Renal pelvis (tissue), 4 donors: ENCODE measurements around the gene RPTOR. TPM values are rescaled to one million over a fixed set of nuclear protein-coding genes. Genes with fewer than 3 reads are reported as not detected.

Source experiments
- DNase-seq: peaks from one replicate; pipeline ENCODE4 v3.0.0-alpha.2; 2013
- polyA plus RNA-seq, 3 donors: library from polyadenylated mRNA; unstranded; fragments of 120-200 nt; gene quantifications; one replicate each; pipeline ENCODE4 v1.2.1, GENCODE V29; 2013; ENCODE audit not compliant: insufficient read length in 3 of 3

The RPTOR gene
- polyA plus RNA-seq, 3 donors = 20.7 to 25.0 (median 22.9) TPM

GRCh38 chr17:80716986-80717719 lies 172.5 kb downstream of the RPTOR start:
- DNase-seq = no peak

GRCh38 chr17:80717720-80718083 lies 173.1 kb downstream of the RPTOR start:
- DNase-seq = no peak

DNA sequence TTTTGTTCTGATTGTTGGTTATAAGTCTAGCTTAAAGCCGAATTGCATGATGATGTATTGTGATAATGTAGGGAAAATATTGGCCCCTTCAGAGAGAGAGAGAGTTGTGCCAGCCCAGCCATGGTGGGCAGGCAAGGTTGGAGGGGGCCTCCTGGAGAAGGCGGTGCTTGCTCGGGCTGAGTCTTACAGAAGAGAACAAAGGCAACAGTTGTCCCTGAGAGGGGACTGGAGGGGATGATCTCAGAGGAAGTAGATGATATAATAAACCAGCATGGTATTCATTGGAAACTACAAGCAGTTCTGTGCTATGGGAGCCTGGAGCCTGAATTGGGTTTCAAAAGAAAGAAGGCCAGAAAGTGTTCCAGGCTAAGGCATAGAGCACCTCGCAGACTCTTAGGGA lies 173.8 kb downstream of the RPTOR start:
- no peak for DNase-seq

- no peak for DNase-seq
Measured at GRCh38 chr17:80719449-80719848, 174.8 kb downstream of the RPTOR start.

- no peak for DNase-seq
Measured at GRCh38 chr17:80720610-80721577, 176.3 kb downstream of the RPTOR start.

DNA sequence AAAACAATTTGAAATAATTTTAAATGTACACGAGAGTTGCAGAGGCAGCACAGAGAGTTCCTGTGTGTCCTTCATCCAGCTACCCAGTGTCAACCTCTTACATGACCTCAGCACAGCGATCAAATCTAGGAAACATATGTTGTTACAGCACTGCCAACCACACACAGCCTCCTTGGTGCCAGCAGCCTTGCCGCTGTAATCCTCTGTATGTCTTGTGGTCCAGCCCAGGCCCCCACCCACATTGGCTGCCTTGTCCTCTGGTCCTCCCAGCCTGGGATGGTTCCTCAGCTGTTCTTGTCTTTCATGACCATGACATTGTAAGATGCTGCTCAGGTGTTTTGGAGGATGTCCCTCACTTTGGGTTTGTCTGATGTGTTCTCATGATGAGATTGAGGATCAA lies 178.0 kb downstream of the RPTOR start:
- no peak for DNase-seq

GRCh38 chr17:80724775-80725266 lies 180.2 kb downstream of the RPTOR start:
- DNase-seq = no peak

DNA sequence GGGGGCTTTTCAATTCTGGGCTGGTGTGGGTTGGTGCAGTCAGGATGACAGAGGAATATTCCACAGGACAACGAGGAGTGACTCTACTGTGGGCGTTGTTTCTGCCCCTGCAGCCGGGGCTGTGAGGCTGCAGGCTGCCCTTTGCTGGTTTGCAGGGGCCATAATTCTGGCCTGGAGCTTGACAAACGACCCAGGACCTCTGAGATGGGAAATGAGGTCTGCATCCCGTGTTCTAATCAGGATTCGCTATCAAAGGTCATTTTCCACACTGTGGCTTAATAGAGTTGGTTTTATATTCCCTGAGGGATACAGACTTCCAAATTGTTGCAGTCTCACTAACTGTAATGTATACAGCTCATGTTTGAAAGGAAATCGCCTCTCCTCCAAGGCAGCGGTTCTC lies 180.9 kb downstream of the RPTOR start:
- no peak for DNase-seq

DNA sequence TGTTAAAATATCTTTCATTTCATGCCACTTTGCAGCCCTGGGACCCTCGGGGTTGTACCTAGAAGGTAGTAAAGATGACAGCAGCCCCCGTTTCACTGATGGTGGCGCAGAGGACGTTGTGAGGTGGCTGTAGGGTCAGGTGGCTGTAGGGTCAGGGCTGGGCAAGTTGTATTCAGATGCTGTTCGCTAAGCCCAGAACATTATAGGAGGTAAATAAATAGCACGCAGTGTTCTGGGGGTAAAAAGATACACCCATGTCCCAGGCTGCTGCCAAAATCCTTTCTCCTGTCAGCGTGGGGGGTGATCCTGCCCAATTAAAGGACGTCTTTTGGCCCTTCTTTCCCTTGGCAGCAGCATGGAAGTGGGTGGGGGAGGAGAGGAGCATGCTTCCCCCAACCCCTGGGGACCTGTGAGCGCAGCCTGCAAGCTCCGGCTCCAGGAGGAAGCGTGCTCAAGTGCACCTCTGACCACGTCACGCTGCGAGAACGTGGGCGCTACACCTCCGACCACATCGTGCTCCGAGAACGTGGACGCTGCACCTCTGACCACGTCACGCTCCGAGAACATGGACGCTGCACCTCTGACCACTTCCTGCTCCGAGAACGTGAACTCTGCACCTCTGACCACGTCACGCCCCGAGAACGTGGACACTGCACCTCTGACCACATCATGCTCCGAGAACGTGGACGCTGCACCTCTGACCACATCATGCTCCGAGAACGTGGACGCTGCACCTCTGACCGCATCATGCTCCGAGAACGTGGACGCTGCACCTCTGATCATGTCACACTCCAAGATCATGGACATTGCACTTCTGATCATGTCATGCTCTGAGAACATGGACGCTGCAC lies 182.1 kb downstream of the RPTOR start:
- no peak for DNase-seq

GRCh38 chr17:80727409-80727755 lies 182.7 kb downstream of the RPTOR start:
- DNase-seq = no peak

DNA sequence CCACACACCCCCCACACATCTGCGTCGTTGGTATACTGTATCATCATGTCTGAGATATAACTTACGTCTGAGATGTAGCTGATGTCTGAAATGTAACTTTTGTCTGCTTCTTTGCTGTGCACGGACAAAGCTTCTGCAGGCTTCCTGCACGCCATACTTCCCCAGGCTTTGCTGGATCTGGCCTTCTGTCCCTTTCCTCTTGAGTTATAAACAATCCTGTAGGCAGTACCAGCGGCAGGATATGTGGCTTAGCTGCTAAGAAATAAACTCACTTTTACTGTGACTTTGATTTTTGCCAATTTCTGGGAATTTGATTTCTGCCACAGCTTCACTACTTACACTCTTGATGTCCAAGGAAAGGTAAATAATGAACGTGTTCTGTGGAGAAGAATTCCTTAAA lies 184.4 kb downstream of the RPTOR start:
- DNase-seq = no peak

- DNase-seq = no peak
Measured at GRCh38 chr17:80729761-80730160, 185.1 kb downstream of the RPTOR start.

GRCh38 chr17:80730739-80731138 lies 186.1 kb downstream of the RPTOR start:
- DNase-seq = no peak

GRCh38 chr17:80731323-80731722 lies 186.7 kb downstream of the RPTOR start:
- no peak for DNase-seq

- DNase-seq = no peak
Measured at GRCh38 chr17:80732268-80732667, 187.6 kb downstream of the RPTOR start.

GRCh38 chr17:80737106-80738019 lies 192.7 kb downstream of the RPTOR start:
- DNase-seq = no peak

DNA sequence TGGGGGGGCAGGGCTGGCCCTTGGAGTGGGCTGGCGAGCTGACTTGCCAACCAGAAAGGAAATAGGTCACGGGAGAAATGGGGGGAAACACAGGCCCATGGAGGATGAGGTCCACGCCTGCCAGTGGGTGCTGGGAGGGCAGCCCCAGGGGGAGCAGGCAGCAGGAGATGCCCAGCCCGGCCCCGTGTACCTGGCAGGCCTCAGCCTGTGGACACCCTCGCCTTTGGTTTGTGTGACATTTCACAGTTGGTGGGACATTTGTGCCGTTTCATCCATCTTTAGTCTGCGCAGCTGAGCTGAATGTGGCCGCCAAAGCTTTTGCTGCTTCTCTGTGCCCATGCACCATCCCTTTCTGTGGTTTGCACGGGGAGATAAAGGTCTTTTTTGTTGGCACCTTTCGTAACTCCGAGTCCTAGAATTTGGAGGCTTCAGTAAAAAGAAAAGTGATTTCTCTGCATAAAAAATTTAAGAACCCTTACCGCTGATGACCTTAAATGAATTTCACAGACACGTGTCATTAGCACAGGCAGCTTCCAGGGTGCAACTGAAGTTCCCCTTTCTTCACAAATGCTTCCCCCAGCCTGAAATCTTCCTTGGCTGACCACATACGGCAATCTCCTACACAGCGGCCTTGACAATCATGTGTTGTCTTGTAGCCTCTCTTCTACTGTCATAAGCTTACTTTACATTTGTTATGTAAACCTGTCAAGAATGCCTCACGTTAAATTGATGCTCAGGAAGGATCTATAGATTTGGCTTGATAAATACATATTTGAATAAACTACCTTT lies 193.6 kb downstream of the RPTOR start:
- no peak for DNase-seq

GRCh38 chr17:80738987-80739730 lies 194.5 kb downstream of the RPTOR start:
- no peak for DNase-seq

DNA sequence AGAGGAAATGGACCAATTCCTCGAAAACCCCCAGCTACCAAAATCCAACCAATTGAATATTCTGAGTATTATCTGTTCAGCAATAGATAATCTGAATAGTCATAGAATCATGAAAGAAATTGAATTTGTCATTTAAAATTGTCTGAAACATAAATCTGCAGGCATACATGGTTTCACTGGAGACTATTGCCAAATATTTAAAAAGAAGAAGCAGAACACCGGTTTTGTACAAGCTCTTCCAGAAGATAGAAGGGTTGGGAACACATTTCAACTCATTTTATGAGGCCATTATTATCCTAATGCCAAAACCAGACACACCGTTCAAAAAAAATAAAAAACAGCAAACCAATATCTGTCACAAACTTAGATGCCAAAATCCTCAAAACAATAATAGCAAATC lies 195.5 kb downstream of the RPTOR start:
- DNase-seq = no peak
